Stimulated activated CD8-positive, alpha-beta memory T cell treated with anti-CD3 and anti-CD28 coated beads, Interleukin-7, amount 100 ng/mL, for 48 hours (primary cell): ENCODE data around the gene ADI1.
"Not testable (repeated sequence)": the region's sequence is repeated elsewhere in the genome, so short reads cannot be mapped to it uniquely, and the experiment has no call there.

Experiments used
- DNase-seq, 2 donors: peaks; one replicate each; pipeline ENCODE4 v3.0.0-alpha.2; 2020; ENCODE audit warnings: low read depth in 1 of 2; ENCODE audit errors: extremely low read depth in 1 of 2

ADI1 gene

DNA sequence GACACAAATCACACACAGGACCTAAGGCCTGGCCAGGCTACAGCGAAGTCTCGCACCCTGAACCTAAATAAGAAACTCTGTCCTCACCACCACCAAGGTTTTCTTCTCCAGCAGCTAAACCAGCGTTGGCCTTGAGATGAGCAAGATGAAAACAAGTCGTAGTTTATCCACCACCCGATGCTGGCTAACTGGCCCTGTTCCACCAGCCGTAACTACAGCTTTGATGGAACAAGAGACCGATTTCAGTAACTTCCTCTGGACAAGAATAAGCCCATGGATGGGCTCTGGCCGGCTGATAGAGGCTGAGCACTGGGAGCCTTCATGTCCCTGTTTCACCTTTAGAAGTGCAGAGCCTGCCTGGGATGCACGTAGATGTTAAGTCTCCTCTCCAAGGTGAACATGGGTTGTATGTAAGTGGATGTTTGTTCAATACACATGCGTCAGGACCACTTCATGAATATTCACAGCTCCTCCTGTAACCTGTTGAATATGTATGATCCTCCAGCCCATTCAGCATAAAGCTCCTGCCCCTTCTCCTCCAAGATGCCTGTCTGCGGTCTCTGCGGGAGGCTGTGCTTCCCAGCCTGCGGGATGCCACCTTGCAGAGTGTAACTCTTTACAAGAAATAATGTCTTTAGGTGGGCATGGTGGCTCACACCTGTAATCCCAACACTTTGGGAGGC is 24.2 kb downstream of the ADI1 start:
- DNase-seq, result no peak

DNA sequence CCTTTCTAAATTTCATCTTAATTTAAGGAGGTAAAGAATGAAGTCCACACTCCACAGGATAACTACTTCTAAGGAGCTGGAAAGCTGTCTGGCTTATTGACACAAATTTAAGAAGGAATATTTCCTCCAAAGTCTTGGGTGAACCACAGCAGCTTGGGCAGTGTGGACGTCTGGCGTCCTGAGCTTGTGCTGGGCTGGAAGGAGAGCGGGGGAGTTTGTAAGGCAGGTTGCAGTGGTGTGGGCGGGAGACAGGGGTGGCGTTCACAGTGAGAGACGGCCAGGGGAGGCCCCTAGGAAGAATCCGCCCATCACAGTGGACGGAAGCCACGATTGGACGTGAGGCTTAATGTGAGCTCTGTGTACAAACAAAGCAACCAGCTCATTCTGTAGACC is 25.7 kb downstream of the ADI1 start:
- no peak for DNase-seq

DNA sequence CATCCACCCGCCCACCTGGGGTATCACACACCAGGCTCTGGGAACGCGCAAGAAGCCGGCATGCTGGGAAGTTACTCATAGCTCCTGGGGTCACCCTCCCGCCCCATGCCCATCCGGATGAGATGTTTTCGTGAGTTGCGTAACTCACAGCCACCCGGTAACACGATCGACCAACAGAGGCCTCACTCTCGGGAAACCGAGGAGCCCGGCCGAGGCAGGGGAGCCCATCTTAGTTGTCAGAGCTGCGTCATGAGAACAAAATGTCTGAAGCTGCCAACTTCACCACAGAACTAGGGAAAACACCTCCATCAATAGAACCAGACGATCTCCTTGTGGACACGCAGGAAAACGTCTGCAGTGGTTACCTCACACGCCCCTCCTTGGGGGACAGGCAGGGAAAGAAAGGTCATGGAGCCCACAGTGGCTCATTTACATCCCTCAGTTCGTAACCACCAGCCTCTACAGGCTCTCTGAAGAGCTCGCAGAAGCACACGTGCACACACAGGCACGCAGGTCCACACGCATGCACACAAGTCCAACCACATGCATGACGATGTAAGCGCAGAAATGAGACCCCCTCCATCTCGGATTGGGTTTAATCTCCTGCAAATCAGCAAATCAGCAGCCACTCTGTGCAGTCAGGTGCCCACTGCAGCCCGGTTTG is 26.2 kb downstream of the ADI1 start:
- DNase-seq, result no peak

DNA sequence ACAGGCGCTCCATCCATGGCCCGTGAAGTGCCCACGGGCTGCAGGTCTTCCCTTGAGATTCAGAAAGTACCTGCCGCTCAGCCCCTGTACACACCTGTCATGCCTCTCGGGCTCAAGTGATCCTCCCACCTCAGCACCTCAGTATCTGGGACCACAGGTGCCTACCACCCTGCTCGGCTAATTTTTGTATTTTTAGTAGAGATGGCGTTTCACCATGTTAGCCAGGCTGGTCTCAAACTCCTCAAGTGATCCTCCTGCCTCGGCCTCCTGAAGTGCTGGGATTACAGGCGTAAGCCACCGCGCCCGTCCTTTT is 26.9 kb downstream of the ADI1 start:
- DNase-seq, result not testable (repeated sequence)

DNA sequence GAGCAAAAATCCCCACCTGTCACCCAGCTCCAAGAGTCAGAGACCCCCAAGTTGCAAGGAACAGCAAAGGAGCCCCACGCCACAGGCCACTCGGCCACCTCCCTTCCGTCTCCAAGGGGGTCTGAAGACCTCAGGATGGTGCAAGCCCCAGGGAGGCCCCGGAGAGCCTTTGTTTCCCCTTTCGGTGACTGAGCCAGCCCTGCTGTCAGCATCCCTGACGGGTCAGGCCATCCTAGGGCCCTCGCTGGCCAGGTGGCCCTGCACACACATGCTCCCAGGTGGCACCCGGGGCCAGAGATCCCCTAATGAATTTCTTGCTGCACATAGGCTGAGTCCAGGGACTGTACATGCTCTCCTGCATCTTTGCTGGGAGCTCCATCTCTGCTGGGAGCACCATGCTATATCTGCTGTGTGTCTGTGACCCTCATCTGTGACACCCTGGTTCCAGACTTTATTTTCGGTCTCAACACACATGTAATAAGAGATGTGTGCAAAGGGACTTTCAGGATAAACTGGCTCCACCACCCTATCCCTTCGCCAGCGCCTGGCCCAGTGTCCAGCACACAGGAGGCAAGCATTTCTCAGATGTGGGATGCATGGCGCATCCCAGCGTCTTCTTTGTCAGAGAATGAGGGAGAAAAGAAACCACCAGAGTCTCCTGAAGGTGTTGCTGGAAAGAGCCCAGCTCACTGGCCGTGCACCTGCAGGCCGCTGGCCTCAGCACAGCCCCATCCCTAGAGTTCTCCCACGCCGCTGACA is 27.4 kb downstream of the ADI1 start:
- no peak for DNase-seq

DNA sequence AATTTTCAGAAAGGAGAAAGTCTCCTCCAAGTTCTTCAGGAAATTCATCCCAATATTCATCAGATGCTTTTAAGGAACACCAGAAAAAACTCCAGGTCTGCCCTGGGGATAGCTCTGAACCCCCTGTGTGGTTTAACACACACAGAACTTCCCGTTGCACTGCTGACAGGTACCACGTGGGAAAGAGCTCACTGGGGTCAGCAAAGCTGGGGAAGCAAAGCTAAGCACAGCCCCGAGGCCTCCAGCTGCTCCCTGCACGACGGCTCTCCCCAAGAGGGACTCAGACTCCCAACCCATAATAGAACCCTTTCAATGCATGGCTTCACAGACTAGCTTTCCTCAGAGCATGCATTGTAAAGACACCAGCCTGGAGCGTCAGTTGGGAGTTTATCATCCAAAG is 28.0 kb downstream of the ADI1 start:
- DNase-seq, result no peak

DNA sequence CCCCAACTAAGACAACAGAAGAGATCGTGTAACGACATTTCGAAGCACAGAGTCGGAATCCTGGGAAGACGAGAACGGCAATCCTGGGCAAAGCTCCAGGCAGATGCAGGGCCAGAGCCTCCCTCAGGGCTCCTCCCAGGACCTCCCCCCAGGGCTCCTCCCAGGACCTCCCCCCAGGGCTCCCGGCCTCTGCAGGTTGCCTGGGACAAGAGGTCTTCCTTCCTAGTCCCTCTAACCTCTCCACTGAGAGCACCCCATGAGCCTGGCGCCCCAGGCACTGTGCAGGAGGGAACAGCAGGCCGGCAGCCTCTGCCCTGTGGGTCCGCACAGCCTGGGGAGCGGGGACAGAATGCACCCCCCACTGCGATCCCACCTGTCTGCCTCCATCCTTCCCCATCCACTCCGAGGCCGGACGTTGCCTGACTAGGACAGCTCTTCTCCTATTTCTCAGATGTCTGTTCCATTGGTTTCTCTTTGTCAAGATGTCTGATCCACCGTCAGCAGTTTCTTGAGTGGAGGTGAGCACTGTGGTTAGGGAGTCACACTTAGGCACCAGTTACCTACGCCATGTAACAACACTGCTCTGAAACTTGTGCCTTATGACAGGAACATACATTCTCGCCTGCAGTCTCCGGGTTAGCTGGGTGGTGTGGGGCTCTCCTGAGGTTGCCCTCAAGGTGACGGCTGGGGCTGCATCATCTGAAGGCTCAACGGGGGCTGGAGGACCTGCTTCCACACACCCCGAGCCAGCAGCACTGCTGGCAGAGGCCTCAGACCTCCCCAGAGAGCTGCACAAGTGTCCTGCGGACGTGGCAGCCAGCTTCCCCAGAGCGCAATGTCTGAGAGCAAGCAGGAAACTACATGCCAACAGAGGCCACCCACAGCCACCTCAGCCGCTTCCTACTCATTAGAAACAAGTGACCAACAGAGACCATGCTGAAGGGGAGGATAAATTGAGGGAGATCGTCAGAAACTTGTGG is 28.9 kb downstream of the ADI1 start:
- no peak for DNase-seq

DNA sequence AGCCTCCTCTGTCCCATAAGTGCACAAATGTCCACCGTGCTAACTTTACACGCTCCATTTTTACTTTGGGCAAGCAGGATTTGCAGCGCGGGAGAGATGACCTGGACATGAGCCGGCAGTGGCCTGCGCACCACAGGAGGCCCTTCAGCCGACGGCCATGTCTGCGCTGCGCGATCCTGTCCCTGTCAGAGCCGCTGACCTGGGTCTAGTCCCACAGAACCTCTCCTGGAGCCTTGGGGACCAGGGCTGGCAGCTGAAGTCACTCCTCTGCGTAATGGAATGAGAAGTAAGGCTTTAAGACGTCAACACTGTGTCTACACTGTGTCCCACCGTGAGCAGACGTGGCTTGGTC is 29.6 kb downstream of the ADI1 start:
- DNase-seq, result no peak

DNA sequence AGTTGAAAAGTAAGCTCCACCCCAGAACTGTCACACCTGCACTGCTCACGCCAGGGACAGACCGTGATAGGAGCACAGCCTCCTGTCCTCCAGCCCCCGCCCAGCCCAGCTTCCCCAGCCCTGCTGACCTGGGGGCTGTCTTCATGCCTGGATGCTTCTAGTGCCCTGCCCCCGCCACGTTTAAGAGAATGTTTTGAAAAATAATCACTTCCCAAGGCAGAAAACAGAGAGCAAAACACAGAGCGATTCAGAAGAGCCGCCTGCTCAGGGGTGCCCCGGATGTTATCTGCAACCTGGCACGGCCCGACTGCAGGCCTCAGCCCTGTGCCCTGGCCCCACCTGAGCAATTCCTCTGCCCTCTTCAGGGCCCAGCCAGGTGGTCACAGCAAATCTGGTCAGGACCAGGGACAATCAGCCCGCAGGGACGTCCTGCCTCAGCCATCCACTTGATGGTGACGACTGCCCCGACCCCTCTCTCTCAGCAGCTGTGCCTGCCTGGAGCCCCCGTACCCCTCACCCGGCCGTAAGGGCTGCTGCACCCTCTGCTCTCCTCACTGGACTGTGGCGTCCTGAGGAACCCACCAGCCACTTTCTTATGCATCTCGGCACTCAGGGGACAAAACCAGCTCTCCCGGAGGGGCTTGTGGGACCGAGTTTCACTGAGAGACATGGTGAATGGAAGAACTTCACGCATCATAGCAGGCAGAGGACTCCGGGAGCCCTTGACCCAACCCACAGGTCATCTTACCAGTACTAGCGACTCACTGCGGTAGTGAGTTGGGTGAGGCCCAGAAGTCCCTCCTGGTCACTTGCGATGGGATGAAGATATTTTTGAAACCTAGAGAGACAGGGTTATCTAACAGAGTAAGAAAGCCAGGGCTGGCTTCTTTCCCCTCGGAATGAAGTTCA is 30.2 kb downstream of the ADI1 start:
- DNase-seq, result no peak

DNA sequence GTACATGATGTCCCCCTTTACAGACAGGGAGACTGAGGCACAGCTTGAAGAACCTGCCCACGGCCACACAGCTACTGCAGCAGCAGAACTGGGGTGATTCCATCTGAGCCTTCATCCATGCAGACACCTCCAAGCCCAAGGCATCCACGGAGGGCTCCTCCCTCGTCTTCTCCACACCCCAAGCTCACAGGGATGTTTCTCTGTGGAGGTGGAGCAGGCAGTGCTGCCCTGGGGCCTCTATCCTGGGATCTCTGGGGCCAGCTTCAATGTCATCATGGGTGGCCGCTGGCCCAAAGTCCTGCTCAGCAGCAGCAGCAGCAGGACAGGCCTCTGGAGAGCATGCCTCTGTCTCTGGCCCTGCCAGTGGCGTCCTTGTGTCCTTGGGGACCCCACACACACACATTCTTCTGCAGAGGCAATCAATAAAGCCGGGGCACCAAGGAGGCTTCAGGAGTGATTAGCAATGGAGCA is 31.2 kb downstream of the ADI1 start:
- DNase-seq, result no peak

DNA sequence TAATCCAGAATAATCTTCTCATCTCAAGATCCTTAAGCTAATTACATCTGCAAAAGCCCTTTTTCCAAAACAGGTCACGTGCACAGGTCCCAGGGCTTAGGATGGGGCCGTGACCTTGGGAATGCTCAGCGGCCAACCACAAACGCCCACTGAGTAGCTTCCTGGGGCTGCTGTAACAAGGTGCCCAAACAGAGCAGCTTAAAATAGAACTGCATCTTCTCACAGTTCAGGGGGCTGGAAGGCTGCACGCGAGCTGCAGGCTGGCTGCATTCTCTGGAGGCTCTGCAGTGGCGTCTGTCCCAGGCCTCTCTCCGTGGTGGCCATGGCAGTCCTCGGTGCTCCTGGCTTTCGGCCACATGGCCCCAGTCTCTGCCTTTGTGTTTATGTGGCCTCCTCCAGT is 31.9 kb downstream of the ADI1 start:
- no peak for DNase-seq

DNA sequence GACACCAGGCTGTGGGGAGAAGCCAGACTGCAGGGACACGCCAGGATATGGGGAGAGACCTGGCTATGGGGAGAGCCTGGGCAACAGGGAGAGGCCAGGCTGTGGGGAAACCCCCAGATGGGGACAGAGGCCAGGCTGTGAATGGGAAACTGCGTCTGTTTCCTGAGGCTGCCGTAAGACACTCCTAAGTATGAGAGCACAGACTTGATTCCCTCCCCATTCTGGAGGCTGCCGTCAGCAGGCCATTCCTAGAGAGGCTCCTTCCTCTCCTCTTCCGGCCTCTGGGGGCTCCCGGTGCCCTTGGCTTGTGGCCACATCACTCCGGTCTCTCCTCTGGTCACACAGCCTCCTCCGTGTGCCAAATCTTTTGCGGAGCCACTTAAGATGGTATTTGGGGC is 32.3 kb downstream of the ADI1 start:
- DNase-seq, result no peak

DNA sequence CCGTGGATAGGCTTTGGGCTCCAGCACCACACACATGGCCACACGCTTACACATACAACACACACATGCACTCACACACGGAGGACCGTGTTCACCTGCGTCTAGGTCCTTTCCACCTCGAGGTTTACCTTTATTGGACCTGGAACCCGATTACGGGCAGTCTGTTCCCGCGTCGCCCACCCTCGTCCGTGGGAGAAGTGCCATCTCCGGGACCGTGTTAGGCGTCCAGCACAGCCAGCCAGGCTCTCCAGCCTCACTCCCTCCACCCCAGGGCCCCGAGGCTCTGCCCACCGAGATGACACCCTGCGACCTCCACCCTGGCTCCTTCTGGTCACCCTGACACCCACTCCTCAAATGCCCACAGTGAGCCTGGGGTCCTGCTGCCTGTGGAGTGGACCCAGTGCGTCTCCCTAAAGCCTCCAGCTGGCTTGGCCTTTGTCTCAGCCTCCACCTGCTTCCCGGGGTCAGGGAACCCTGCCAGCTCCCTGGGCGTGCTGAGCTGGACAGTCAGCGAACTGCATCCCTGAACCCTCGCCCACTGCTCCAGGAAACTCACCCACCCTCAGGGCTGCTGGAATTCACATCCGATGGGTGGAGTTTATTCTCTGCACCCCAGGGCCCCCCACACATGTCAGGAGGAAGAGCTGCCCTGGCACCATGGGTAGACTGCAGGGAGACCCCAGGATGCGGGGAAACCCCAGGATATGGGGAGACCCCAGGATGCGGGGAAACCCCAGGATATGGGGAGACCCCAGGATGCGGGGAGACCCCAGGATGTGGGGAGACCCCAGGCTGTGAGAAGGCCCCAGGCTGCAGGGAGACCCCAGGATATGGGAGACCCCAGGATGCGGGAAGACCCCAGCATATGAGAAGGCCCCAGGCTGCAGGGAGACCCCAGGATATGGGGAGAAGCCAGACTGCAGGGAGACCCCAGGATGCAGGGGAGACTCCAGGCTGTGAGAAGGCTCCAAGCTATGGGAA is 33.0 kb downstream of the ADI1 start:
- no peak for DNase-seq

DNA sequence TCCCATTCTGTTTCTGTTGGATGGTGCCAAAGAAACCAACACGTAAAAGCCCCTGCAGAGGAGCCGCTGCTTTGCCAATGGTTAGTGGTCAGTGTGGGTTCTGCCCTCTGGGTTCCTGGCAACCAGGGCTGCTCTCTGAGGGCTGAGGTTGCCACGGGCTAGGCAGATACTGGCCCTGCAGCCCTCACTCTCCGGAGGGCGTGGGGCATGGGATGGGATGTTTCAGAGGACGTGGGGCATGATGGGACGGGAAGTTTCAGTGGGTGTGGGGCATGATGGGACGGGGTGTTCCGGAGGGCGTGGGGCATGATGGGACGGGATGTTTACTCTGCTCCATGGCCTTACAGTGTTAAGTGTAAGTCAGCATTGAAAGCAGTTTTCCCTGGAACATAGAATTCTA is 34.2 kb downstream of the ADI1 start:
- DNase-seq, result no peak

DNA sequence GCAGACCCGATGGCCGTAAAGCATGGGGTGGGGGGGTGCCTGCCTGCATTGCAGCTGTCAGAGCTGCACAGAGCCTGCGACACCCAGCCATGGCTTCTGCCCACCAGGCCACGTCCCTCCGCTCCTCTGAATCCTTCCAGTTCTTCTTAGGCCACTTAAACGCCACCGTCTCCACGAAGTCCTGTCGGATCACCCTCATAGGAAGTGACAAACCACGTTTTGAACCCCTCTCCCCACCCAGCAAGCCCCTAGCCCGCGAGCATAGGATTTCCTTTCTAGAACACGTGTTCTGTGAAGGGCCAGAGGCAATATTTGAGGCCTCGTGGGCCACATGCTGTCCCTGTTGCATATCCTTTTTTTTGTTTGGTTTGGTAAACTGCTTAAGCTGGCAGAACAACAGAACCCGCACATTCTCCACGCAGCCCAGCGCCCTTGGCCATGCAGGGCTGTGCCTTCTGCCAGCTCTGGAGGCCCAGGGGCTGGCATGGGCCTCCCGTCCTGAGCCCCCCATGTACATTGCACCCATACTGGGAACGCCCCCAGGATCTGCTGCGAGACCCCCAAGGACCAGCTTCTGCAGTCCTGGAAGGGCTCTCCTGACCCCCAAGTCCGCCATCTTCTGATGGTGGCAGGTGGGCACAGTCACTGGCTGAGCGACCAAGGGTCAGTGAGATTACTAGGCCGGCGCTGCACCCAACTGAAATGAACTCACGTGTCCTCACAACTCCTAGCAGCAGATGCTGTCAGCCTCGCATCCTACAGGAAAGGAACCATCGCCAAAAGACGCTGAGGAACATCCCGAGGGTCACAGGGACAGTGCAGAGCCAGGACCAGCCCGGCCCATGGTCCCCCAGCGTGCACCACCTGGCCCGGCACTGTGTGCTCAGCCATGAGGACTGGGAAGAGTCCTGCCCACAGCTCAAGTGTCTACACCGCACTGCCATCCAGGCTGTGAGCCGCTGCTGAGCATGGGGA is 35.1 kb downstream of the ADI1 start:
- no peak for DNase-seq

DNA sequence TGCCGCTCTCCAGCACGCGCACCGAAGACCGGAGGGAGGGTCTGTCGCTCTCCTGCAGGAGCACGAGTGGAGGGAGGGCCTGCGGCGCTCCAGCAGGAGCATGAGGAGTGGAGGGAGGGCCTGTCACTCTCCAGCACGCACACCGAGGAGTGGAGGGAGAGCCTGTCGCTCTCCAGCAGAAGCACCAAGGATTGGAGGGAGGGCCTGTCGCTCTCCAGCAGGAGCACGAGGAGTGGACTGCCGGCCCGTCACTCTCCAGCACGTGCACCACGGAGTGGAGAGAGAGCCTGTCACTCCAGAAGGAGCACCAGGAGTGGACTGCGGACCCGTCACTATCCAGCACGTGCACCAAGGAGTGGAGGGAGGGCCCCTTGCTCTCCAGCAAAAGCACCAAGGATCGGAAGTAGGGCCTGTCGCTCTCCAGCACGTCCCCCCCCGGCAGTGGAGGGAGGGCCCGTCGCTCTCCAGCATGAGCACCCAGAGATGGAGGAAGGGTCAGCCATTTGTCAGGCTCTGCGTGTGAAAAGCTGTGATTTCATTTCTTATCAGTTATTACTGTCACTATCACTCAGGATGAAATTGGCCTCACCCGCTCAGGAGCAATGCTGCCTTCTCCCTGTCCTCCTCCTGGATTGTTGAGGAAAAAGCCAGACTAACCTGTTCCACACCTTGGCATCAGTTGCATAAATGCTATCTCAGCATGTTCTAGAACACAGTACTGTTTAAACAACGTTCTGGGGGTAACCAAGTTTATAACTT is 35.9 kb downstream of the ADI1 start:
- DNase-seq, result no peak

DNA sequence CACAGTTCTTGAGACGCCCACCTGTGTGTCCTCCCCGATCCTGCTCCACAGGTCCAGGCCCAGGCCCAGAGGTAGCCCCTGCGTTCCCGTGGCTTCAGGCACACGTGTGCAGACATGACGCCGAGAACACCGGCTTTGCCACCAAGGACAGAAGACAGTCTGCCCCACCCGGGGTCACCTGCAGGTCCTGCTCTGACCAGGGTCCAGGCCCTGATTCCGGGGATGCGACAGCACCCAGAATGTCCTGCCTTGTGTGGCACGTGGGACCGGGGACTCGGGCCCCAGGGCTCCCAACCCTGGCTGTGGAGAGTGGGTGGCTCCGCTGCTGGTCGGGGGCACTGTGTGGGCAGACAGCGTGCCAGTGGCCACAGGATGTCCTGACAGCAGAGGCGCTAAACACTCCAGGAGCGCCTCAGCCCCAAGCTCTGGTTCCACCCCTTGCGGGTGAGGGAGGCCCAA is 36.9 kb downstream of the ADI1 start:
- DNase-seq, result no peak
